K562 (cell line): ENCODE measurements around the gene LZTS3. TPM values are rescaled to one million over a fixed set of nuclear protein-coding genes. Genes with fewer than 3 reads are reported as not detected.
A peak's percentile ranks its signal among the peaks of the same experiment; 100 is the strongest.

Experiments used
- CEBPB ChIP-seq: fragments of 450-650 bp; IDR thresholded peaks from 2 replicates; pipeline ENCODE4 v1.6.1; 2016; ENCODE audit warnings: missing genetic modification characterization, missing compliant biosample characterization
- DNMT1 ChIP-seq: fragments of 450-650 bp; IDR thresholded peaks from 2 replicates; pipeline ENCODE4 v1.6.1; 2016; ENCODE audit warnings: antibody characterized with exemption, mild to moderate bottlenecking
- EP400 ChIP-seq: fragments of 450-650 bp; IDR thresholded peaks from 2 replicates; pipeline ENCODE4 v1.6.1; 2017; ENCODE audit warnings: antibody characterized with exemption, mild to moderate bottlenecking, moderate library complexity
- ETS2 ChIP-seq: IDR thresholded peaks from 2 replicates; pipeline ENCODE4 v1.6.1; 2016; ENCODE audit warnings: borderline replicate concordance, missing genetic modification characterization, mild to moderate bottlenecking, moderate library complexity, missing compliant biosample characterization; ENCODE audit not compliant: poor library complexity, severe bottlenecking
- MCM7 ChIP-seq, 2 experiments: fragments of 450-650 bp; IDR thresholded peaks; 2 replicates each; pipeline ENCODE4 v1.6.1; 2016 to 2018
- MTA1 ChIP-seq: fragments of 450-650 bp; IDR thresholded peaks from 2 replicates; pipeline ENCODE4 v1.6.1; 2017; ENCODE audit warnings: borderline replicate concordance
- MYC ChIP-seq, 2 experiments: fragments of 250-450 bp in 1 of 2; sonication (Bioruptor Pico) in 1 of 2; IDR thresholded peaks; 2 replicates each; pipeline versions ENCODE4 v1.5.1 to v1.6.1; 2012 to 2021; ENCODE audit warnings: low read depth in 2 of 2, borderline replicate concordance in 1 of 2, improper control_type of control experiment in 1 of 2, low read length in 1 of 2, mild to moderate bottlenecking in 1 of 2, moderate library complexity in 1 of 2
- PHF8 ChIP-seq: fragments of 200-600 bp; sonication (generic); IDR thresholded peaks from 2 replicates; pipeline ENCODE4 v1.6.1; 2012; ENCODE audit warnings: mixed run types, mild to moderate bottlenecking, inconsistent platforms, low read length, moderate library complexity, borderline replicate concordance
- POU5F1 ChIP-seq: fragments of 150-350 bp; IDR thresholded peaks from 2 replicates; pipeline ENCODE4 v1.6.1; 2014; ENCODE audit warnings: borderline replicate concordance, low read length, low read depth, mild to moderate bottlenecking; ENCODE audit not compliant: partially characterized antibody
- RB1 ChIP-seq: fragments of 450-650 bp; IDR thresholded peaks from 2 replicates; pipeline ENCODE4 v1.6.1; 2017; ENCODE audit warnings: low read depth, mild to moderate bottlenecking
- RUNX1 ChIP-seq: sonication (generic); IDR thresholded peaks from 2 replicates; pipeline ENCODE4 v1.6.1; 2016; ENCODE audit warnings: antibody characterized with exemption, low read depth
- SNIP1 ChIP-seq: fragments of 450-650 bp; IDR thresholded peaks from 2 replicates; pipeline ENCODE4 v1.7.1; 2017; ENCODE audit warnings: low read depth, mild to moderate bottlenecking
- ZNF239 ChIP-seq: fragments of 250-450 bp; sonication (Bioruptor Pico); IDR thresholded peaks from 2 replicates; pipeline ENCODE4 v1.4.0; 2020; ENCODE audit warnings: mild to moderate bottlenecking
- ZNF431 ChIP-seq: sonication (generic); formaldehyde crosslinking; IDR thresholded peaks from 2 replicates; pipeline ENCODE4 v1.8.0; 2022; ENCODE audit warnings: mild to moderate bottlenecking, missing genetic modification reagents
- polyA plus RNA-seq, 8 experiments: library from polyadenylated mRNA; depleted of rRNA in 4 of 8; stranded (reverse) in 5 of 8; unstranded in 3 of 8; fragments of >200 nt; fragmentation: Nextera tagmentation in 2 of 8; fragmentation: Illumina TruSeq in 1 of 8; extraction: Ambion mirVana in 2 of 8; extraction: Trizol in 1 of 8; gene quantifications; 2 replicates each; pipeline versions ENCODE4 v1.2.1 to v1.2.3, GENCODE V29; 2011 to 2014; ENCODE audit warnings: inconsistent platforms in 1 of 8, missing spikeins in 1 of 8
- total RNA-seq, 7 experiments: library from RNA; depleted of rRNA in 6 of 7; stranded (reverse); fragments of >200 nt in 6 of 7; fragmentation: Illumina TruSeq in 2 of 7; extraction: Trizol in 2 of 7; gene quantifications; 2 replicates each; pipeline versions ENCODE4 v1.2.1 to v1.2.3, GENCODE V29; 2011 to 2021; ENCODE audit warnings: low replicate concordance in 1 of 7
- TF ChIP-seq, protein P1 (sequence below), 2 experiments: fragments of 450-650 bp in 1 of 2; sonication (generic) in 1 of 2; formaldehyde crosslinking in 1 of 2; IDR thresholded peaks; 2 replicates each; pipeline versions ENCODE4 v1.7.1 to v1.9.0; 2016 to 2022; ENCODE audit warnings: inconsistent platforms in 1 of 2, mild to moderate bottlenecking in 1 of 2, missing genetic modification reagents in 1 of 2
- TF ChIP-seq, protein P2 (sequence below): fragments of 450-650 bp; IDR thresholded peaks from 2 replicates; pipeline ENCODE4 v1.6.1; 2016; ENCODE audit warnings: mild to moderate bottlenecking

Gene LZTS3
- total and polyA plus RNA-seq, 9 of the 15 experiments (the other 6 are each of a cell fraction or from before 2014, with no cell fraction given) = 0.07 to 2.9 (median 2.0) TPM

DNA sequence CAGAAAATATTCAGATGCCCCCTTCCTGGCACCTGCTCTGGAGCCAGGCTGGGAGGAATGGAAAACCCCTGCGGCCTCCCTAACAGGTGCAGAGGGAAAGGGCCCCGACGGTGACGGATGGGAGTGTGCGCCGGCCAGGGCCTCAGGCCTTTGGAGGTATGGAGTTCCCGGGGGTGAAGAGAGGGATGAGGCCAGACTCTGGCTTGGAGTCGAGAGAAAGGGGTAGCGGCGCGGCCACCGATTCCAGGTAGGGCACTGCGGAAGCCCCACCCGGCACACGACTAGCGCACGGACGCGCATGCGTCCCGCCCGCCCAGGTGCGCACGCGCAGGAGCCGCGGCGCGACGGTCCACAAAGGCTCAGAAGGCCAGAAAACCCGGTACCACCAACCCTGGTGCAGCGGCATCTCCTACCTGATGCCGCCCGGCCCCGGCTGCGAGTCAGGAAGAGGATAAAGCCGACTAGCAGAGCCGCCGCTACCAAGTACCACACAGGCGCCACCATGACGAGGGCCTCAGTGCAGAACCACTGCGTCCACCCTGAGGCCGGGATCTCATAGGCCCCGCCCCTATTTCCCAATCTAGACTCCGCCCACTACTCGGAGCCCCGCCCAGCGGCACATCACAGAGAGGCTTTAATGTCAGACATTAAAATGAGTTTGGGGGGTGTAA lies 30.9 kb upstream of the LZTS3 start, which contains the start of gene DDRGK1 (continued):
- TF ChIP-seq, protein P1, sequence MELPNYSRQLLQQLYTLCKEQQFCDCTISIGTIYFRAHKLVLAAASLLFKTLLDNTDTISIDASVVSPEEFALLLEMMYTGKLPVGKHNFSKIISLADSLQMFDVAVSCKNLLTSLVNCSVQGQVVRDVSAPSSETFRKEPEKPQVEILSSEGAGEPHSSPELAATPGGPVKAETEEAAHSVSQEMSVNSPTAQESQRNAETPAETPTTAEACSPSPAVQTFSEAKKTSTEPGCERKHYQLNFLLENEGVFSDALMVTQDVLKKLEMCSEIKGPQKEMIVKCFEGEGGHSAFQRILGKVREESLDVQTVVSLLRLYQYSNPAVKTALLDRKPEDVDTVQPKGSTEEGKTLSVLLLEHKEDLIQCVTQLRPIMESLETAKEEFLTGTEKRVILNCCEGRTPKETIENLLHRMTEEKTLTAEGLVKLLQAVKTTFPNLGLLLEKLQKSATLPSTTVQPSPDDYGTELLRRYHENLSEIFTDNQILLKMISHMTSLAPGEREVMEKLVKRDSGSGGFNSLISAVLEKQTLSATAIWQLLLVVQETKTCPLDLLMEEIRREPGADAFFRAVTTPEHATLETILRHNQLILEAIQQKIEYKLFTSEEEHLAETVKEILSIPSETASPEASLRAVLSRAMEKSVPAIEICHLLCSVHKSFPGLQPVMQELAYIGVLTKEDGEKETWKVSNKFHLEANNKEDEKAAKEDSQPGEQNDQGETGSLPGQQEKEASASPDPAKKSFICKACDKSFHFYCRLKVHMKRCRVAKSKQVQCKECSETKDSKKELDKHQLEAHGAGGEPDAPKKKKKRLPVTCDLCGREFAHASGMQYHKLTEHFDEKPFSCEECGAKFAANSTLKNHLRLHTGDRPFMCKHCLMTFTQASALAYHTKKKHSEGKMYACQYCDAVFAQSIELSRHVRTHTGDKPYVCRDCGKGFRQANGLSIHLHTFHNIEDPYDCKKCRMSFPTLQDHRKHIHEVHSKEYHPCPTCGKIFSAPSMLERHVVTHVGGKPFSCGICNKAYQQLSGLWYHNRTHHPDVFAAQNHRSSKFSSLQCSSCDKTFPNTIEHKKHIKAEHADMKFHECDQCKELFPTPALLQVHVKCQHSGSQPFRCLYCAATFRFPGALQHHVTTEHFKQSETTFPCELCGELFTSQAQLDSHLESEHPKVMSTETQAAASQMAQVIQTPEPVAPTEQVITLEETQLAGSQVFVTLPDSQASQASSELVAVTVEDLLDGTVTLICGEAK (IDR thresholded peaks at IDR 0.05) = 0 out of 2 replicates have a peak, but pooled peaks have one; percentile 16
- TF ChIP-seq, protein P1 (CRISPR knock-in tag; IDR thresholded peaks at IDR 0.05) = no peak
- TF ChIP-seq CEBPB (tag) = peak; percentile 97
- TF ChIP-seq DNMT1 = no peak
- no peak for TF ChIP-seq ETS2 (tag)
- TF ChIP-seq MYC (IDR thresholded peaks at IDR 0.05; ENCODE audit: low read depth, low read length) = no peak
- peak; percentile 67; the same call in 1 of the 2 replicates for TF ChIP-seq MYC (CRISPR knock-in tag; IDR thresholded peaks at IDR 0.05; ENCODE audit: borderline replicate concordance, low read depth)
- no peak for TF ChIP-seq SNIP1
- 0 out of 2 replicates have a peak, but pooled peaks have one; percentile 46 for TF ChIP-seq ZNF431 (CRISPR knock-in tag)
- TF ChIP-seq EP400 = peak; percentile 62
- no peak for TF ChIP-seq MTA1
- TF ChIP-seq RUNX1 = no peak
- TF ChIP-seq, protein P2, sequence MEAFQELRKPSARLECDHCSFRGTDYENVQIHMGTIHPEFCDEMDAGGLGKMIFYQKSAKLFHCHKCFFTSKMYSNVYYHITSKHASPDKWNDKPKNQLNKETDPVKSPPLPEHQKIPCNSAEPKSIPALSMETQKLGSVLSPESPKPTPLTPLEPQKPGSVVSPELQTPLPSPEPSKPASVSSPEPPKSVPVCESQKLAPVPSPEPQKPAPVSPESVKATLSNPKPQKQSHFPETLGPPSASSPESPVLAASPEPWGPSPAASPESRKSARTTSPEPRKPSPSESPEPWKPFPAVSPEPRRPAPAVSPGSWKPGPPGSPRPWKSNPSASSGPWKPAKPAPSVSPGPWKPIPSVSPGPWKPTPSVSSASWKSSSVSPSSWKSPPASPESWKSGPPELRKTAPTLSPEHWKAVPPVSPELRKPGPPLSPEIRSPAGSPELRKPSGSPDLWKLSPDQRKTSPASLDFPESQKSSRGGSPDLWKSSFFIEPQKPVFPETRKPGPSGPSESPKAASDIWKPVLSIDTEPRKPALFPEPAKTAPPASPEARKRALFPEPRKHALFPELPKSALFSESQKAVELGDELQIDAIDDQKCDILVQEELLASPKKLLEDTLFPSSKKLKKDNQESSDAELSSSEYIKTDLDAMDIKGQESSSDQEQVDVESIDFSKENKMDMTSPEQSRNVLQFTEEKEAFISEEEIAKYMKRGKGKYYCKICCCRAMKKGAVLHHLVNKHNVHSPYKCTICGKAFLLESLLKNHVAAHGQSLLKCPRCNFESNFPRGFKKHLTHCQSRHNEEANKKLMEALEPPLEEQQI = no peak
- no peak for TF ChIP-seq MCM7 (IDR thresholded peaks at IDR 0.05)
- TF ChIP-seq ZNF239 (CRISPR knock-in tag) = no peak
- peak; percentile 59 for TF ChIP-seq POU5F1
- TF ChIP-seq RB1 = peak; percentile 70; the same call in 1 of the 2 replicates
- peak; percentile 80 for TF ChIP-seq PHF8
